ENCODE data around the gene PACRG. TPM values are rescaled to one million over a fixed set of nuclear protein-coding genes. Genes with fewer than 3 reads are reported as not detected.
A peak's percentile ranks its signal among the peaks of the same experiment; 100 is the strongest.

Gene PACRG
- total and polyA plus RNA-seq, 2 experiments from 2014 or later, result 0.17 to 0.68 TPM

DNA sequence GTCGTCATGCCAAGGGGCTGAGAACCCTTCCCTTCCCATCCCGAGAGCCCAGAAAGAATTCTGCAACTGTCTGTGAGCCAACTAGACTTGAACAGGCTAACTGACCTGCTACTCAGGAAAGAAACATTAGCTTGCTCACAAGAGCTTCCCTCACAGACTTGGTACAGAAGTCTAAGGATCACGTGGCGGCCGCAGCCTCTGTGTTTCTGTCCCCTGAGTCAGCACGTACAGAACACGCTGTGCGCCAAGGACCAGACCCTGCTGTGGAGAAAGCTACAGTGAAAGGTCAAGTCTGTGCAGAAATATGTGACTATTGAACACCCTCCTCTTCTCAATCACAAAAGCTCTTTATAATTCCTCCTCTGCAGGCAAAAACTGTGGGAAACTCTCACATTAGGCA, 535.4 kb downstream of the PACRG start:
- Mint-ChIP-seq H3K36me3 (ENCODE audit: low read depth) (peaks cover 9% of the 10 kb centered on the region; the same call in 2 of the 3 replicates), H3K4me1 (peaks cover 54% of the 10 kb centered on the region), H3K27me3 (ENCODE audit: insufficient read depth, low read depth, poor library complexity) (peaks cover 29% of the 10 kb centered on the region), H3K9me3 (peaks cover 10% of the 10 kb centered on the region; the same call in 1 of the 3 replicates), H3K27ac (no peak overlapping the region), H3K4me3 (no peak overlapping the region)
- H3K27ac ChIP-seq (ENCODE audit: low read depth), result no peak overlapping the region
- H3K36me3 ChIP-seq (ENCODE audit: insufficient read depth), result no peaks in the 10 kb centered on the region
- no peak for ATAC-seq
- no peaks in the 10 kb centered on the region for H4K20me1 ChIP-seq (replicated peaks; ENCODE audit: insufficient read depth)
- peaks cover 12% of the 10 kb centered on the region for H3F3A ChIP-seq (replicated peaks; ENCODE audit: low read depth)
- DNase-seq (ENCODE audit: low spot score), result no peak
- H3K4me1 ChIP-seq (ENCODE audit: insufficient read depth), result peaks cover 24% of the 10 kb centered on the region
- no peaks in the 10 kb centered on the region for H3K79me2 ChIP-seq (replicated peaks; ENCODE audit: insufficient read depth)
- no peak overlapping the region for H3K4me2 ChIP-seq
- no peak for TF ChIP-seq NANOG (IDR thresholded peaks at IDR 0.05; ENCODE audit: borderline replicate concordance)
- TF ChIP-seq, protein P1, sequence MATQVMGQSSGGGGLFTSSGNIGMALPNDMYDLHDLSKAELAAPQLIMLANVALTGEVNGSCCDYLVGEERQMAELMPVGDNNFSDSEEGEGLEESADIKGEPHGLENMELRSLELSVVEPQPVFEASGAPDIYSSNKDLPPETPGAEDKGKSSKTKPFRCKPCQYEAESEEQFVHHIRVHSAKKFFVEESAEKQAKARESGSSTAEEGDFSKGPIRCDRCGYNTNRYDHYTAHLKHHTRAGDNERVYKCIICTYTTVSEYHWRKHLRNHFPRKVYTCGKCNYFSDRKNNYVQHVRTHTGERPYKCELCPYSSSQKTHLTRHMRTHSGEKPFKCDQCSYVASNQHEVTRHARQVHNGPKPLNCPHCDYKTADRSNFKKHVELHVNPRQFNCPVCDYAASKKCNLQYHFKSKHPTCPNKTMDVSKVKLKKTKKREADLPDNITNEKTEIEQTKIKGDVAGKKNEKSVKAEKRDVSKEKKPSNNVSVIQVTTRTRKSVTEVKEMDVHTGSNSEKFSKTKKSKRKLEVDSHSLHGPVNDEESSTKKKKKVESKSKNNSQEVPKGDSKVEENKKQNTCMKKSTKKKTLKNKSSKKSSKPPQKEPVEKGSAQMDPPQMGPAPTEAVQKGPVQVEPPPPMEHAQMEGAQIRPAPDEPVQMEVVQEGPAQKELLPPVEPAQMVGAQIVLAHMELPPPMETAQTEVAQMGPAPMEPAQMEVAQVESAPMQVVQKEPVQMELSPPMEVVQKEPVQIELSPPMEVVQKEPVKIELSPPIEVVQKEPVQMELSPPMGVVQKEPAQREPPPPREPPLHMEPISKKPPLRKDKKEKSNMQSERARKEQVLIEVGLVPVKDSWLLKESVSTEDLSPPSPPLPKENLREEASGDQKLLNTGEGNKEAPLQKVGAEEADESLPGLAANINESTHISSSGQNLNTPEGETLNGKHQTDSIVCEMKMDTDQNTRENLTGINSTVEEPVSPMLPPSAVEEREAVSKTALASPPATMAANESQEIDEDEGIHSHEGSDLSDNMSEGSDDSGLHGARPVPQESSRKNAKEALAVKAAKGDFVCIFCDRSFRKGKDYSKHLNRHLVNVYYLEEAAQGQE (IDR thresholded peaks at IDR 0.05; ENCODE audit: unreplicated experiment), result no peak
- no peak for TF ChIP-seq ZNF114 (CRISPR knock-in tag; IDR thresholded peaks at IDR 0.05)
- H3K4me3 ChIP-seq, result no peak overlapping the region
- H2AFZ ChIP-seq, result no peak overlapping the region
- peaks cover 11% of the 10 kb centered on the region for H3K9me2 ChIP-seq (ENCODE audit: insufficient read depth)
- H3K27me3 ChIP-seq (ENCODE audit: insufficient read depth), result peaks cover 33% of the 10 kb centered on the region

DNA sequence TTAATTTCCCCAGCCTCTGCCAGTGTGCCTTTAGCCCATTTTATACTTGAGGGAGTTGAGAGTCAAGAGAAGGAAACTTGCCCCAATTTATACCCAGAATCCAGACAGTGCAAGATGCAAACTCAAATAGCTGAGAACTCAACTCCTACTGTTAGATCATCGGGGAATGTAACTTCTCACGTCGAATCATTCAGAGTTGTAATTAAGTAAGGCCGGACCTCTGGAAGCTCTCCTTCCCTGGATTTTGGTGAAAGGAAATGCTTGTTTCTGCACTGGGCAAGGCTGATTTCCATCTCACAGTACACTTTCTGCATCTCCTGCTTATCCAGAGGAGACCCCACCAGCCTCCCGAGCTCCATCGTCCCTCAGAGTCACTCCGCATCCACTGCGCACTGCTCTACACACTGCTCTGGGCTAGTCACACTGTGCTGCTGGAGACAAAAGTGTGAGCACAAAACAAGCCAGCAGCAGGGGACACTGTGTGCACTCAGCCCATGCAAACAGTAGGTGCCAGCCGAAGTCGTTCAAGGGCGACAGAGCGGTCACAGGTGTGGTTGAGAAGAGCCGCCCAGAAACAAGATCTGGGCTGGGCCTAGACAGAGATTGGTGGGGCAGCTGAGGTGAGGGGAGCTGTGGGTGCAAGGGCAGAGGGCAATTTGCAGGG, 536.4 kb downstream of the PACRG start:
- peaks cover 24% of the 10 kb centered on the region for H3K27me3 ChIP-seq (ENCODE audit: insufficient read depth)
- no peaks in the 10 kb centered on the region for H3K36me3 ChIP-seq (ENCODE audit: insufficient read depth)
- peaks cover 24% of the 10 kb centered on the region for H3K4me1 ChIP-seq (ENCODE audit: insufficient read depth)
- peaks cover 12% of the 10 kb centered on the region for H3F3A ChIP-seq (replicated peaks; ENCODE audit: low read depth)
- H3K4me1 Mint-ChIP-seq, result peaks cover 52% of the 10 kb centered on the region
- no peaks in the 10 kb centered on the region for H4K20me1 ChIP-seq (replicated peaks; ENCODE audit: insufficient read depth)
- peaks cover 20% of the 10 kb centered on the region for H3K27me3 Mint-ChIP-seq (ENCODE audit: insufficient read depth, low read depth, poor library complexity)
- H3K9me2 ChIP-seq (ENCODE audit: insufficient read depth), result peaks cover 11% of the 10 kb centered on the region
- H3K9me3 Mint-ChIP-seq, result peaks cover 8% of the 10 kb centered on the region; the same call in 1 of the 3 replicates
- H3K4me3 ChIP-seq, result no peak overlapping the region
- DNase-seq (ENCODE audit: low spot score) (no peak), ATAC-seq (no peak)
- no peak overlapping the region for H3K4me3 Mint-ChIP-seq
- H3K4me2 ChIP-seq, result no peak overlapping the region
- no peak for TF ChIP-seq POLR2AphosphoS5 (IDR thresholded peaks at IDR 0.05; ENCODE audit: low read depth)
- H3K27ac Mint-ChIP-seq, result peak overlapping the region; percentile 45; the same call in 1 of the 2 replicates
- H3K27ac ChIP-seq (ENCODE audit: low read depth), result no peak overlapping the region
- no peak overlapping the region for H2AFZ ChIP-seq
- no peaks in the 10 kb centered on the region for H3K79me2 ChIP-seq (replicated peaks; ENCODE audit: insufficient read depth)
- peaks cover 6% of the 10 kb centered on the region; the same call in 2 of the 3 replicates for H3K36me3 Mint-ChIP-seq (ENCODE audit: low read depth)

DNA sequence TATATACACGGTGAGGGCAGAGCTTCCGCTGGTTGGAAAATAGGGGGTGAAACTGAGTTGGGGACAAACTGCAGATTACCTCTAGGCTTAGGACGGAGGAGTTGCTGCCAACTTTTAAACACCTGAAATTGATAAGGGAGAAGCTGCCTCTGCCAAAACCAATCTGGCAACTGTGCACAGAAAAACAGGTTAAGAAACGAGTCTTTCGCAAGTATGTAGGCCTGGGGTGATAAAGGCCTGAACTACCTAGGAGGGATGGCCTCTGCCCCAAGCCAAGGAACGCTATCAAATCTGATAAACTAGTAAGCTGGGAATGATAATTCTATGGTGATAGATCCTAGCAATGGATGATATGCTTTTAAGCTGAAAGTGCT, 536.9 kb downstream of the PACRG start:
- H3K27ac Mint-ChIP-seq, result 0 out of 2 replicates have a peak overlapping the region, but pooled peaks have one; percentile 45
- H3K4me1 Mint-ChIP-seq, result peaks cover 46% of the 10 kb centered on the region
- no peak overlapping the region for H3K4me3 Mint-ChIP-seq
- peaks cover 10% of the 10 kb centered on the region for H3K9me2 ChIP-seq (ENCODE audit: insufficient read depth)
- H3F3A ChIP-seq (replicated peaks; ENCODE audit: low read depth), result peaks cover 11% of the 10 kb centered on the region
- peaks cover 3% of the 10 kb centered on the region; the same call in 1 of the 3 replicates for H3K9me3 Mint-ChIP-seq
- H2AFZ ChIP-seq, result no peak overlapping the region
- peaks cover under 1% of the 10 kb centered on the region; the same call in 2 of the 3 replicates for H3K36me3 Mint-ChIP-seq (ENCODE audit: low read depth)
- H4K20me1 ChIP-seq (replicated peaks; ENCODE audit: insufficient read depth), result no peaks in the 10 kb centered on the region
- H3K36me3 ChIP-seq (ENCODE audit: insufficient read depth), result no peaks in the 10 kb centered on the region
- H3K27me3 ChIP-seq (ENCODE audit: insufficient read depth), result peaks cover 18% of the 10 kb centered on the region
- H3K4me1 ChIP-seq (ENCODE audit: insufficient read depth), result peaks cover 23% of the 10 kb centered on the region
- H3K4me2 ChIP-seq, result no peak overlapping the region
- DNase-seq (ENCODE audit: low spot score), result no peak
- no peak overlapping the region for H3K4me3 ChIP-seq
- H3K27me3 Mint-ChIP-seq (ENCODE audit: insufficient read depth, low read depth, poor library complexity), result peaks cover 15% of the 10 kb centered on the region
- no peak for ATAC-seq
- H3K27ac ChIP-seq (ENCODE audit: low read depth), result no peak overlapping the region
- no peaks in the 10 kb centered on the region for H3K79me2 ChIP-seq (replicated peaks; ENCODE audit: insufficient read depth)
- TF ChIP-seq, protein P2, sequence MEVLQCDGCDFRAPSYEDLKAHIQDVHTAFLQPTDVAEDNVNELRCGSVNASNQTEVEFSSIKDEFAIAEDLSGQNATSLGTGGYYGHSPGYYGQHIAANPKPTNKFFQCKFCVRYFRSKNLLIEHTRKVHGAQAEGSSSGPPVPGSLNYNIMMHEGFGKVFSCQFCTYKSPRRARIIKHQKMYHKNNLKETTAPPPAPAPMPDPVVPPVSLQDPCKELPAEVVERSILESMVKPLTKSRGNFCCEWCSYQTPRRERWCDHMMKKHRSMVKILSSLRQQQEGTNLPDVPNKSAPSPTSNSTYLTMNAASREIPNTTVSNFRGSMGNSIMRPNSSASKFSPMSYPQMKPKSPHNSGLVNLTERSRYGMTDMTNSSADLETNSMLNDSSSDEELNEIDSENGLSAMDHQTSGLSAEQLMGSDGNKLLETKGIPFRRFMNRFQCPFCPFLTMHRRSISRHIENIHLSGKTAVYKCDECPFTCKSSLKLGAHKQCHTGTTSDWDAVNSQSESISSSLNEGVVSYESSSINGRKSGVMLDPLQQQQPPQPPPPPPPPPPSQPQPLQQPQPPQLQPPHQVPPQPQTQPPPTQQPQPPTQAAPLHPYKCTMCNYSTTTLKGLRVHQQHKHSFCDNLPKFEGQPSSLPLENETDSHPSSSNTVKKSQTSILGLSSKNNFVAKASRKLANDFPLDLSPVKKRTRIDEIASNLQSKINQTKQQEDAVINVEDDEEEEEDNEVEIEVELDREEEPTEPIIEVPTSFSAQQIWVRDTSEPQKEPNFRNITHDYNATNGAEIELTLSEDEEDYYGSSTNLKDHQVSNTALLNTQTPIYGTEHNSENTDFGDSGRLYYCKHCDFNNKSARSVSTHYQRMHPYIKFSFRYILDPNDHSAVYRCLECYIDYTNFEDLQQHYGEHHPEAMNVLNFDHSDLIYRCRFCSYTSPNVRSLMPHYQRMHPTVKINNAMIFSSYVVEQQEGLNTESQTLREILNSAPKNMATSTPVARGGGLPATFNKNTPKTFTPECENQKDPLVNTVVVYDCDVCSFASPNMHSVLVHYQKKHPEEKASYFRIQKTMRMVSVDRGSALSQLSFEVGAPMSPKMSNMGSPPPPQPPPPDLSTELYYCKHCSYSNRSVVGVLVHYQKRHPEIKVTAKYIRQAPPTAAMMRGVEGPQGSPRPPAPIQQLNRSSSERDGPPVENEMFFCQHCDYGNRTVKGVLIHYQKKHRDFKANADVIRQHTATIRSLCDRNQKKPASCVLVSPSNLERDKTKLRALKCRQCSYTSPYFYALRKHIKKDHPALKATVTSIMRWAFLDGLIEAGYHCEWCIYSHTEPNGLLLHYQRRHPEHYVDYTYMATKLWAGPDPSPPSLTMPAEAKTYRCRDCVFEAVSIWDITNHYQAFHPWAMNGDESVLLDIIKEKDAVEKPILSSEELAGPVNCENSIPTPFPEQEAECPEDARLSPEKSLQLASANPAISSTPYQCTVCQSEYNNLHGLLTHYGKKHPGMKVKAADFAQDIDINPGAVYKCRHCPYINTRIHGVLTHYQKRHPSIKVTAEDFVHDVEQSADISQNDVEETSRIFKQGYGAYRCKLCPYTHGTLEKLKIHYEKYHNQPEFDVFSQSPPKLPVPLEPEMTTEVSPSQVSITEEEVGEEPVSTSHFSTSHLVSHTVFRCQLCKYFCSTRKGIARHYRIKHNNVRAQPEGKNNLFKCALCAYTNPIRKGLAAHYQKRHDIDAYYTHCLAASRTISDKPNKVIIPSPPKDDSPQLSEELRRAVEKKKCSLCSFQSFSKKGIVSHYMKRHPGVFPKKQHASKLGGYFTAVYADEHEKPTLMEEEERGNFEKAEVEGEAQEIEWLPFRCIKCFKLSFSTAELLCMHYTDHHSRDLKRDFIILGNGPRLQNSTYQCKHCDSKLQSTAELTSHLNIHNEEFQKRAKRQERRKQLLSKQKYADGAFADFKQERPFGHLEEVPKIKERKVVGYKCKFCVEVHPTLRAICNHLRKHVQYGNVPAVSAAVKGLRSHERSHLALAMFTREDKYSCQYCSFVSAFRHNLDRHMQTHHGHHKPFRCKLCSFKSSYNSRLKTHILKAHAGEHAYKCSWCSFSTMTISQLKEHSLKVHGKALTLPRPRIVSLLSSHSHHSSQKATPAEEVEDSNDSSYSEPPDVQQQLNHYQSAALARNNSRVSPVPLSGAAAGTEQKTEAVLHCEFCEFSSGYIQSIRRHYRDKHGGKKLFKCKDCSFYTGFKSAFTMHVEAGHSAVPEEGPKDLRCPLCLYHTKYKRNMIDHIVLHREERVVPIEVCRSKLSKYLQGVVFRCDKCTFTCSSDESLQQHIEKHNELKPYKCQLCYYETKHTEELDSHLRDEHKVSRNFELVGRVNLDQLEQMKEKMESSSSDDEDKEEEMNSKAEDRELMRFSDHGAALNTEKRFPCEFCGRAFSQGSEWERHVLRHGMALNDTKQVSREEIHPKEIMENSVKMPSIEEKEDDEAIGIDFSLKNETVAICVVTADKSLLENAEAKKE (CRISPR knock-in tag; IDR thresholded peaks at IDR 0.05), result no peak
